HL-60 (cell line): ENCODE results near the gene NSA2.

Experiments used
- CTCF ChIP-seq: IDR thresholded peaks from one replicate; pipeline ENCODE4 v1.5.1; 2011; ENCODE audit warnings: low read length, control low read depth, inconsistent platforms; ENCODE audit not compliant: insufficient read depth
- GABPA ChIP-seq: IDR thresholded peaks from 2 replicates; pipeline ENCODE4 v1.6.1; 2012; ENCODE audit warnings: low read depth
- POLR2AphosphoS5 ChIP-seq: IDR thresholded peaks from 2 replicates; pipeline ENCODE4 v1.6.1; 2012; ENCODE audit warnings: low read depth
- REST ChIP-seq: IDR thresholded peaks from 2 replicates; pipeline ENCODE4 v1.6.1; 2012; ENCODE audit warnings: low read depth; ENCODE audit not compliant: insufficient replicate concordance
- SPI1 ChIP-seq: IDR thresholded peaks from 2 replicates; pipeline ENCODE4 v1.6.1; 2012; ENCODE audit warnings: low read depth, mild to moderate bottlenecking, borderline replicate concordance

- TF ChIP-seq CTCF (no peak), GABPA (no peak), SPI1 (no peak), POLR2AphosphoS5 (no peak), REST (no peak)
These were observed 616 bp upstream of the NSA2 start for GRCh38 chr5:74766418-74766848.
